NCI-H1436 treated with DMSO at 0.1 percent for 48 hours (cell line): Measurements from ENCODE around the gene COL5A2.

Experiments
- DNase-seq: peaks from one replicate; lab custom pipeline; 2025; lab: John Stamatoyannopoulos, UW

COL5A2 gene

DNA sequence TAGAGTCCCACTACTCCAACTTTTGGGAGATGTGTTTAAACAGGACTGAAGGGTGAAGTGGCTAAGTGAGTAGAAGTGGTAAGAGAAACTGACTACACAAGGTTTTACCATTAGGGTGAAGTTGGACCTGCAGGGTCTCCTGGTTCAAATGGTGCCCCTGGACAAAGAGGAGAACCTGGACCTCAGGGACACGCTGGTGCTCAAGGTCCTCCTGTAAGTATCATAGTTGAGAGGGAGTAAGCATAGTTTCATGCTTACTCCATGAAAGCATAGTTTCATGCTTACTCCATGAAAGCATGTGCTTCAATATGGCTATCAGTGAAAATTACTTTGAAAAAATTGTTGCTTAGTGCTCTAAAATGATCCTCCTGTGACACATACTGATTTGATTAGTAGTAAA lies 186.3 kb downstream of the COL5A2 start:
- no peak for DNase-seq

- DNase-seq, result no peak
These were observed 192.7 kb downstream of the COL5A2 start for GRCh38 chr2:188986839-188987238.

DNA sequence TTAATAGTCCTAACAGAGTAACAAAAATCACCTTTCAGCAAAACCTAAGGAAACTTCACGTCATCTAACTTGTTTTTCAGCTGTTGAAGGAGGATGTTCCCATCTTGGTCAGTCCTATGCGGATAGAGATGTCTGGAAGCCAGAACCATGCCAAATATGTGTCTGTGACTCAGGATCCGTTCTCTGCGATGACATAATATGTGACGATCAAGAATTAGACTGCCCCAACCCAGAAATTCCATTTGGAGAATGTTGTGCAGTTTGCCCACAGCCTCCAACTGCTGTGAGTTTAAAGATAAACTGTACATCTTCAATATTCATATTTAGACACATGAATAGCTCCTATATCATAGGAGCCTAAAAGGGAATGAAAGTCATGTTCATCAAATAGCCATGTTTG lies 194.9 kb downstream of the COL5A2 start:
- DNase-seq, result no peak

DNA sequence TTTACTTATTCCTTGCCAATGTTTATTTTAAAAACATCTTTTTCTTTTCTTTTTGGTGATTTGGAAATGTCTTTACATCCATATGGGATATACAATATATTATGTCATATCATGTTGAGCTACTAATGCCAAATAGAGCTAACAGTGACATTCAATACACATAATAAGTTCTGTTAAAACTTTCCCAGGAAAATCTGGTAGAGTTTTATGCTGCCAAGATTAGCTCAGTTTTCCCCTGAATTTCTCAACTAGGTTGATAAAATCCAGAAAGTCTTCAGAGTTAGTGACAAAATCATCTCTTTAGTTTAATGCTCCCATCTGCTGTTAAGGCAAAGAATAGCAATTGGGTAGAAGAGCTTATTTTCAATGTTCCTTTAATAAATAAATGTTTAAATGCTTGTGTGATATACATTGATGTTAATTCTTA lies 195.5 kb downstream of the COL5A2 start:
- DNase-seq, result no peak

GRCh38 chr2:188983427-188984064 lies 196.0 kb downstream of the COL5A2 start:
- no peak for DNase-seq
